UCSD-AML1 (cell line): ENCODE data around the gene SSBP4.
A peak's percentile ranks its signal among the peaks of the same experiment; 100 is the strongest.

Experiments used
- DNase-seq: peaks from one replicate; lab custom pipeline; 2025; ENCODE audit not compliant: unreplicated experiment; lab: John Stamatoyannopoulos, UW

The SSBP4 gene

DNA sequence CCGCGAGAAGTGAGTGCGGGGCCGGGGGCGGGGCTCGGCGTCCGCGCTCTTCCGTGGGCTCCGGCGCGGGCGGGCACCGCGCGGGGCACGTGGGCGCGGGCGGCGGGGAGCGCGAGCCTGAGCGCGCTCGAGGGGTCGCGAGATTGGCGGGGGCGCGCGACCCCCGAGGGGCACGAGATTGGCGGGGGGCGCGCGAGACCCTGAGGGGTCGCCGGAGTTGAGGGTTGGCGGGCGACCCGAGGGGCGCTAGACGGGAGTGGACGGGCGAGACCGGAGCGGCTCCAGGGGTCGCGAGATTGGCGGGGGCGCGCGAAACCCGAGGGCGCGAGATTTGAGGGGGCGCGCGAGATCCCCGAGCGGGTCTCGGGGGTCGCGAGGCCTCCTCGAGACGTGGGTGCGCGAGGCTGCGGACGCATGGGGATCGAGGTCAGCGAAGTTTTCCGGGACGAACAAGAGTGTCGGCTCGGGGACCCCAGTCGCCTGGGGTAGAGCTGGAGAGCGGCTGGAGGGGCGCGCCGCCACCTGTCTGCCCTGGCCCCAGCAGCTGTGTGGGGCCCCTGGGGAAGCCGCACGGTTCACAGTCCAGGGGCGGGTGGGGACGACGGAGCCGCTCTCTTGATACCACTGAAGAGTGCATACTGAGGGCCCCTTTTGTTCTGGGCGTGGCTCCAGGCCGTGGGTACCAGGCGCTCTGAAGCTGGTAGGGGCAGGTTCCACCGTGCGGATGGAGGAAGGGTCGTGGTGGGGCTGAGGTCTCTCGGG lies 682 bp downstream of the SSBP4 start:
- peak; percentile 58 for DNase-seq

DNA sequence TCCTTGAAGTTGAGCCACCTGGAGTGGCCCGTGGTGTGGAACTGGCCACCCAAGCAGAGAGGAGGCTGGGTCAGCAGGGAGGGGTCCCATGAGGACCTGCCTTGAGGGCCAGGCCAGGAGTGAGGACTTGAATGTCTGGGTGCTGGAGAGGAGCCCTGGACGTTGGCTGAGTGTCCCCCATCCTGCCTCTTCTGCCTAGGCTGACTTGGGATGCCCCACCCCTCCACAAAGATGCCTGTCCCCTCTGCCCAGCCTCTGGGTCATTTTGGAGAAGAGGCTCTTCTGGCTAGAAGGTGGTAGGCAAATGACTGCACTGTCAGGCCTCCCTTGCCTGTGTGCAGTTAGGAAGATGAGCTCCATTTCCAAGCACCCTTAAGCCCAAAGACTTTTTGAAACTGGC lies 1.7 kb downstream of the SSBP4 start:
- no peak for DNase-seq

DNA sequence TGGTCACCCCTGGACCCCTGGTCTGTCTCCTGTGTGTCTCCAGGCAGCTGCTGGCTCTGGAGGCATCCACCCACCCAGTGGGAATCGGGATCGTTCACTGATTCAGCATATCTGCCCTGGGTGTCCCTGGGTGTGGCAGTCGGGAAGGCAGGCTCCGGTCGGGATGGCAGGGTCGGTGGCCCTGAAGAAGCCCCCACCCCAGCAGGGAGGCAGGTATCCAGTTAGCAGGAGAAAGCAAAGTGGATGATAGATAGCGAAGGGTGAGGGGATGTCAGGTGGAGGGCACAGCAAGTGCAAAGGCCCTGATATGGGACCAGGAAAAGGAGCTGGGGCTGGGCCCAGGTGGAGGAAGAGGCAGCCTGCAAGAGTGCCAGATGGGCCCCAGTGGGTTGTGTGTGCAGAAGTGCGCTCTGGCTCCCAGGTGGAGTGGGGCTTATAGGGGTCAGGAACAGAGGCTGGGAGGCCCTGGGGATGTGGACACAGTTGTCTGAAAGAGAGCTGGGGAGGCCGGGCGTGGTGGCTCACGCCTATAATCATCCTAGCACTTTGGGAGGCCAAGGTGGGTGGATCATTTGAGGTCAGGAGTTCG lies 2.3 kb downstream of the SSBP4 start:
- no peak for DNase-seq

- DNase-seq = no peak
Observed at GRCh38 chr19:18422530-18423191, 3.5 kb downstream of the SSBP4 start.

GRCh38 chr19:18423258-18424020 lies 4.2 kb downstream of the SSBP4 start:
- DNase-seq = no peak

DNA sequence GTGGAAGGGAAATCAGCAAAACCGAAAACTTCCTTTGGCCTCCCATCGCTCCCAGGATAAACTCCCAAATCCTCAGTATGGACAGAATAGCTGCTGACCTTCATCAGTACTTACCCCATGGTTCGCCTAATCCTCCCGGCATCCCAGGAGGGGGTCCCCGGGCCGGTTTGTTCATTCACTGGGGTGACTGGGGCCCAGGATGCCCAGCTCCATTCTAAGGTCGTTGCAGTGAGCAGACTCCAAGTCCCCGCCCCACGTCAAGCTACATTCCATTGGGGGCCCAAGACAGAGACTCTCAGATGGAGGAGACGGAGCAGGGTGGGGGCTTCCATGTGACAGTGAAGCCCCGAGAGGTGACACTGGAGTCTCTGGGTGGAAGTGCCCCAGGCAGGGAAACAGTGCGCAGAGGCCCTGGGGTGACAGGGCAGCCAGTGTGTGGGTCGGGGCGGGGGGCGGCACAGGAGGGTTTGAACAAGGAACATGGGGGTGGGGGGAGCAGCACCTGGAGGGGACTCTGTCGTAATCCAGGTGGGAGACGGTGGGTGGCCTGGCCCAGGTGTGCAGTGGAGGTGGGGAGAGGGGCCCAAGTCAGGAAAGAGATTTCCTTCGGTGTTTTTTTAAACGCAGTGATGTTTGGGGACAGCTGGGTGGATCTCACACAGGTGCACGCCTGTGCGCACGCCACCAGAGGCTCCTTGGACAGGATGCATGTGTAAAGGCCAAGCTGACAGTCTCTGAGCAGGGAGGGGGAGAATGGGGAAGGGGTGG lies 5.1 kb downstream of the SSBP4 start:
- no peak for DNase-seq

DNA sequence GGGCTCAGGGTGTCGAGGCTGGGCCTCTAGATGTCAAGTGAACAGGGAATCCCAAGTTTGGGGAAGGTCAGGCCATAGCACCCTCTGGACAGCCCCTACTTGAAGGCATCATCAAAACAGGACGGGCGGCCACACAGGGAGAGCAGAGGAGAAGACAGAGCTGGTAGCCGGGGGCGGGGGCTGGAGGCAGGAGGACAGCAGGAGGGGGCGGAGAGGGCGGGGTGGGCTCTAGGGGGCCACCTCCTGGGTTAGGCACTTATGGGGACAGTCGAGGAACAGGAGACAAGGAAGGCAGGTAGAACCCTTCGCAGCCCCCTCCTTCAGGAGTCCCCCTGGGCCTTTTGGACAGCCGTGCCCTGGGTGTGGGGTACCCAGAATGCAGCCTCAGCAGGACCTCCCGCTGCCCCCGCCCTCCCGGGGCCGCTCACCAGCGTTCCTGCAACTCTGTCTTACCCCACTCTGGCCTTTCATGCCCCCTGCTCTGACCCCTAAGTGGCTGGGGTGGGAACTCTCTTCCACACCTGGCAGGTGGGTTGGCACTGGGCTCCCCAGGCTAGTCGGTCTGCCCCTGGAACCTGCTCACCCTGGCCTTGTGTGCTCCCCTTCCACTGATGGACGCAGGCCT lies 5.8 kb downstream of the SSBP4 start:
- no peak for DNase-seq

GRCh38 chr19:18425515-18426415 lies 6.6 kb downstream of the SSBP4 start:
- no peak for DNase-seq

- no peak for DNase-seq
Observed at GRCh38 chr19:18426416-18426767, 7.2 kb downstream of the SSBP4 start.

DNA sequence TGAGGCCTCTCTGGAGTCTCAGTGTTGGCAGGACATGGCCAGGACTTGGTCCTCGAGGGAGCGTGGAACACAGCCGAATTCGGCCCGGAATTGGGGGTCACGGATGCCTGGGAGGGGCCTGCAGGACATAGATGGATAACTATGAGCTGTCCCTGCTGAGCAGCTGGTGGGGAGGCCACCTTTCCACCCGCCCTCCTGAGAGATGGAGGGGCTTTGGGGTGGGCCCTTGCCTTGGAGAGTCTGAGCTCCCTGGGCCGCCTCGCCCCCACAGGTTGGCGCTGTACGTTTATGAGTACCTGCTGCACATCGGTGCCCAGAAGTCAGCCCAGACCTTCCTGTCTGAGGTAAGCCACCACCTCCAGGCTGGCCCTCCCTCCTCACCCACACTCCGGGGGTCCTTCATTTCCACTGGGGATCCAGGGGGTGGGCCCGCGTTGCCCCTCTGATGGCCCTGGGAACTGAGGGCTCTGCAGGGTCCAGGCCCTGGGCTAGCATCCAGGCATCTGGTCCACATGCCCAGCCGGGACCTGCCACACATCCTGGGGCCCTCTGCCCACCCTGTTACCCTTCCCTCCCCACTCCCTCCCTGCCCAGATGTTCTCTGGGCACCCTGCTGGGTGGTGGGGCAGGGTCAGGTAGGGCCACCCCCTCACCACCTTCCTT lies 8.0 kb downstream of the SSBP4 start:
- DNase-seq = no peak

GRCh38 chr19:18427743-18428113 lies 8.5 kb downstream of the SSBP4 start:
- DNase-seq = no peak

DNA sequence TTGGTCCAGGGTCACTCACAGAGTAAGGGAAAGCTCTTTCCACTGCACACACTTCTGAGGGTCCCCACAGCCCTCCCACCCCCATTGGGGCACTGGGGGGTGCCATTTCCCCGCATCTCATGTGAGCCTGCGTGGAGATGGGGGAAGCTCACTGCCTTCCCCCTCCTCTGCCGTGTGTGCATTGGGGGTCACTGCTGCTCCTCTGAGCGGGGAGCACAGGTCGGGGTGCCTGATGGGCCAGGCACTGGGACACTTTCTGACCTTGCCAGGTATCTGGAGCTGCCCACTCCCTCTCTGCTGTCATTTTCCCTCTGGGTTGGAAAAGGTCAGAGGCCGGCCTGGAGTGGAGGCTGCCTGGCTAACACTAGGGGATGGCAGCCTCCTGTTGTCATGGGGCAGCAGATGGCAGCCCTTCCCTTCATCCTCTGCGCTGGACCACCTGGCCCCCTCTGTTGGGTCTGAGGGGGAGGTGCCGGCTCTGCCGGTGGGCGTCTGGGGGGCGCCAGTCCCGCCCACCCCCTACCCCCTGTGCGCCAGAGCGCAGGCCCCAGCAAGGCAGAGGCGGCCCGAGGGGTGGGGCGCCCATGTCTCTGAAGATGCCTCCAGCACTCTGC lies 9.1 kb downstream of the SSBP4 start:
- DNase-seq = no peak

GRCh38 chr19:18428787-18429674 lies 9.8 kb downstream of the SSBP4 start:
- DNase-seq = no peak

GRCh38 chr19:18429717-18430416 lies 10.7 kb downstream of the SSBP4 start:
- DNase-seq = no peak

- DNase-seq = no peak
Observed at GRCh38 chr19:18430417-18431144, 11.4 kb downstream of the SSBP4 start.
